Upper lobe of left lung (tissue), 4 donors: ENCODE results near the gene ARHGDIA.

Experiments used
- POLR2A ChIP-seq, 4 donors: fragments of 450-650 bp; IDR thresholded peaks; one replicate each; pipeline ENCODE4 v1.5.1; 2016 to 2017; ENCODE audit warnings: antibody characterized with exemption in 4 of 4, mild to moderate bottlenecking in 2 of 4
- POLR2AphosphoS5 ChIP-seq, 2 donors: sonication (generic); formaldehyde crosslinking; IDR thresholded peaks; one replicate each; pipeline ENCODE4 v1.5.1; 2017; ENCODE audit warnings: antibody characterized with exemption in 2 of 2
- TF ChIP-seq, protein P1 (sequence below), 6 experiments: fragments of 450-650 bp in 4 of 6; fragments of 200-600 bp in 2 of 6; sonication (generic) in 2 of 6; IDR thresholded peaks; one replicate each; pipeline ENCODE4 v1.5.1; 2016 to 2019; ENCODE audit warnings: antibody characterized with exemption in 6 of 6

DNA sequence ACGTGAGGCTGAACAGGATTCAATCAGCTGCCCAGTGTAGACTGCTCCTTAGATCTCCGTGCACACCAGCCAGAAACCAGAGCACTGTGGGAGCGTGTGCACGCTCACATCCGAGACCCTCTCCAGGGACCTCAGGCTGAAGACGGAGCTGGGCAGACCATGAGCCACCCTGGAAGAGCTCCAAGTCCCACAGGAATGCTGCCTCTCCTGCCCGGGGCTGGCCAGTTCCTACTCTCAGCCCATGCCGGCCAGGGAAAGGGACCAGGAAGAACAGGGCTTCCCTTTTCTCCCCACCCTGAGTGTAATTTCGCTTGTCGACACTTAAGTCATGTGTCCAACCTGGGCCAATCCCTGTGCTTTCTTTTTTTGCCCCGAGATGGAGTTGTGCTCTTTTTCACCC, 13.4 kb upstream of the ARHGDIA start:
- TF ChIP-seq POLR2AphosphoS5 (IDR thresholded peaks at IDR 0.05), result no peak
- TF ChIP-seq, protein P1, sequence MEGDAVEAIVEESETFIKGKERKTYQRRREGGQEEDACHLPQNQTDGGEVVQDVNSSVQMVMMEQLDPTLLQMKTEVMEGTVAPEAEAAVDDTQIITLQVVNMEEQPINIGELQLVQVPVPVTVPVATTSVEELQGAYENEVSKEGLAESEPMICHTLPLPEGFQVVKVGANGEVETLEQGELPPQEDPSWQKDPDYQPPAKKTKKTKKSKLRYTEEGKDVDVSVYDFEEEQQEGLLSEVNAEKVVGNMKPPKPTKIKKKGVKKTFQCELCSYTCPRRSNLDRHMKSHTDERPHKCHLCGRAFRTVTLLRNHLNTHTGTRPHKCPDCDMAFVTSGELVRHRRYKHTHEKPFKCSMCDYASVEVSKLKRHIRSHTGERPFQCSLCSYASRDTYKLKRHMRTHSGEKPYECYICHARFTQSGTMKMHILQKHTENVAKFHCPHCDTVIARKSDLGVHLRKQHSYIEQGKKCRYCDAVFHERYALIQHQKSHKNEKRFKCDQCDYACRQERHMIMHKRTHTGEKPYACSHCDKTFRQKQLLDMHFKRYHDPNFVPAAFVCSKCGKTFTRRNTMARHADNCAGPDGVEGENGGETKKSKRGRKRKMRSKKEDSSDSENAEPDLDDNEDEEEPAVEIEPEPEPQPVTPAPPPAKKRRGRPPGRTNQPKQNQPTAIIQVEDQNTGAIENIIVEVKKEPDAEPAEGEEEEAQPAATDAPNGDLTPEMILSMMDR (IDR thresholded peaks at IDR 0.05), result no peak
- no peak for TF ChIP-seq POLR2A (IDR thresholded peaks at IDR 0.05)
